Endothelial cell of umbilical vein (primary cell): ENCODE results near the gene ZBTB25. TPM values are rescaled to one million over a fixed set of nuclear protein-coding genes. Genes with fewer than 3 reads are reported as not detected.

Experiments used
- BruUV-seq: library from RNA; stranded (reverse); fragments of 400-500 nt; replicated peaks from 2 replicates; lab custom pipeline; 2021; lab: Mats Ljungman, UMichigan
- CTCF ChIA-PET: fragments of 300-600, 350-600 bp; sonication (Branson Sonifier 250); formaldehyde crosslinking; loops from one replicate; lab custom pipeline; 2021; ENCODE audit warnings: antibody characterized with exemption, inconsistent platforms; lab: Charles Lee
- POLR2A ChIA-PET: fragments of 300-600, 350-600 bp; sonication (Branson Sonifier 250); formaldehyde crosslinking; loops from one replicate; lab custom pipeline; 2021; ENCODE audit warnings: antibody characterized with exemption, inconsistent platforms; lab: Charles Lee
- DNase-seq: peaks from one replicate; pipeline ENCODE4 v3.0.0-alpha.2; 2011; ENCODE audit warnings: low read depth, low spot score
- FAIRE-seq: peaks from 2 replicates; lab custom pipeline; 2011; peaks lifted over from hg19 to GRCh38; lab: Jason Lieb, UNC
- H2AFZ ChIP-seq: 2 replicates; pipeline ENCODE4 v1.6.0; 2012; ENCODE audit warnings: low read depth, low read length, control low read depth, inconsistent platforms
- H3K27ac ChIP-seq: 2 replicates; pipeline ENCODE4 v1.5.1; 2011; ENCODE audit warnings: low read depth, mild to moderate bottlenecking, control low read depth, low read length, moderate library complexity; ENCODE audit not compliant: insufficient read depth
- H3K27me3 ChIP-seq, 2 experiments: 2 replicates each; pipeline versions ENCODE4 v1.6.0 to v1.6.1; 2011; ENCODE audit warnings: low read length in 2 of 2, mixed read lengths in 1 of 2; ENCODE audit not compliant: control insufficient read depth in 2 of 2, insufficient read depth in 2 of 2
- H3K36me3 ChIP-seq, 2 experiments: 2 replicates in 1 of 2; 3 replicates in 1 of 2; pipeline ENCODE4 v1.5.1; 2011; ENCODE audit warnings: low read length in 2 of 2, mild to moderate bottlenecking in 1 of 2, moderate library complexity in 1 of 2; ENCODE audit not compliant: control insufficient read depth in 2 of 2, insufficient read depth in 2 of 2; ENCODE audit errors: extremely low read depth in 1 of 2
- H3K4me1 ChIP-seq: 3 replicates; pipeline ENCODE4 v1.5.1; 2011; ENCODE audit warnings: mild to moderate bottlenecking, low read length; ENCODE audit not compliant: control insufficient read depth, insufficient read depth; ENCODE audit errors: extremely low read depth
- H3K4me2 ChIP-seq: 2 replicates; pipeline ENCODE4 v1.6.1; 2011; ENCODE audit warnings: low read length, control low read depth, mixed read lengths; ENCODE audit not compliant: insufficient read depth
- H3K4me3 ChIP-seq, 3 experiments: fragments of 200-600 bp in 1 of 3; sonication (generic), shearing (Covaris generic) in 1 of 3; replicated peaks in 1 of 3; 2 replicates each; pipeline ENCODE4 v1.5.1; 2011 to 2016; ENCODE audit warnings: control low read depth in 3 of 3, low read length in 3 of 3, mild to moderate bottlenecking in 2 of 3, inconsistent platforms in 1 of 3, low read depth in 1 of 3, moderate library complexity in 1 of 3; ENCODE audit not compliant: insufficient read depth in 1 of 3
- H3K79me2 ChIP-seq: 2 replicates; pipeline ENCODE4 v1.6.0; 2012; ENCODE audit warnings: low read length, inconsistent platforms; ENCODE audit not compliant: control insufficient read depth, insufficient read depth
- H3K9ac ChIP-seq: replicated peaks from 2 replicates; pipeline ENCODE3; 2011; ENCODE audit warnings: low read length, control low read depth; ENCODE audit not compliant: insufficient read depth; ENCODE audit errors: extremely low read depth
- H3K9me1 ChIP-seq: replicated peaks from 3 replicates; pipeline ENCODE4 v1.6.0; 2011; ENCODE audit warnings: mild to moderate bottlenecking, low read length; ENCODE audit not compliant: control insufficient read depth, insufficient read depth; ENCODE audit errors: extremely low read depth
- H3K9me3 ChIP-seq: replicated peaks from 2 replicates; pipeline ENCODE4 v1.5.1; 2012; ENCODE audit warnings: low read length, inconsistent platforms; ENCODE audit not compliant: control insufficient read depth, insufficient read depth
- H4K20me1 ChIP-seq: replicated peaks from 2 replicates; pipeline ENCODE3; 2011; ENCODE audit warnings: mild to moderate bottlenecking, low read length; ENCODE audit not compliant: control insufficient read depth, insufficient read depth; ENCODE audit errors: extremely low read depth
- EZH2 ChIP-seq: IDR thresholded peaks from 2 replicates; pipeline ENCODE4 v1.6.1; 2012; ENCODE audit warnings: borderline replicate concordance, low read depth, mild to moderate bottlenecking, moderate library complexity, low read length, inconsistent platforms; ENCODE audit not compliant: severe bottlenecking
- FOS ChIP-seq: IDR thresholded peaks from 2 replicates; pipeline ENCODE4 v1.6.1; 2011; ENCODE audit warnings: mild to moderate bottlenecking, low read length, moderate library complexity, borderline replicate concordance; ENCODE audit not compliant: insufficient read depth
- GATA2 ChIP-seq: IDR thresholded peaks from 2 replicates; pipeline ENCODE4 v1.7.0; 2011; ENCODE audit warnings: low read depth, mild to moderate bottlenecking, moderate library complexity, mixed read lengths, low read length; ENCODE audit not compliant: insufficient read length, insufficient read depth
- JUN ChIP-seq: IDR thresholded peaks from 2 replicates; pipeline ENCODE4 v1.6.1; 2011; ENCODE audit warnings: borderline replicate concordance, low read depth; ENCODE audit not compliant: insufficient read length, insufficient read depth
- MAX ChIP-seq: IDR thresholded peaks from 2 replicates; pipeline ENCODE4 v1.6.1; 2011; ENCODE audit not compliant: insufficient read depth, insufficient read length
- MYC ChIP-seq: IDR thresholded peaks from one replicate; pipeline ENCODE4 v1.6.1; 2011; ENCODE audit warnings: mild to moderate bottlenecking, low read depth, low read length
- POLR2A ChIP-seq: IDR thresholded peaks from 2 replicates; pipeline ENCODE4 v1.6.1; 2012; ENCODE audit warnings: low read depth, mild to moderate bottlenecking, control low read depth, low read length
- POLR2AphosphoS5 ChIP-seq: IDR thresholded peaks from 2 replicates; pipeline ENCODE4 v1.6.1; 2012; ENCODE audit warnings: low read depth, mild to moderate bottlenecking, control low read depth, low read length, moderate library complexity; ENCODE audit not compliant: insufficient read depth
- dilution Hi-C: fragments of 300-500 bp; cut with MboI; formaldehyde crosslinking; loops from one replicate; pipeline ENCODE4 v1.15.0; 2019; ENCODE audit warnings: low sequenced_read_pairs; ENCODE audit not compliant: extremely low pct_ligation_motif_present
- intact Hi-C: fragments of 100-400 bp; cut with micrococcal nuclease; formaldehyde crosslinking; loops from one replicate; pipeline ENCODE4 v1.10.0; 2022
- polyA plus RNA-seq, 4 experiments: library from polyadenylated mRNA; depleted of rRNA in 3 of 4; stranded (reverse) in 3 of 4; unstranded in 1 of 4; fragments of >200 nt; gene quantifications; 2 replicates each; pipeline versions ENCODE4 v1.2.1 to v1.2.3, GENCODE V29; 2011 to 2012; ENCODE audit warnings: missing spikeins in 1 of 4
- total RNA-seq: library from RNA; stranded (reverse); gene quantifications from 2 replicates; pipeline ENCODE4 v1.2.3, GENCODE V29; 2021
- TF ChIP-seq, protein P1 (sequence below), 2 donors: IDR thresholded peaks; 1 replicate in 1 of 2; 2 replicates in 1 of 2; pipeline ENCODE4 v1.5.1; 2011; ENCODE audit warnings: low read length in 2 of 2, mild to moderate bottlenecking in 2 of 2, moderate library complexity in 2 of 2, control low read depth in 1 of 2, inconsistent platforms in 1 of 2, low read depth in 1 of 2; ENCODE audit not compliant: insufficient read depth in 1 of 2; ENCODE audit errors: extremely low read depth in 1 of 2

Gene ZBTB25
- total and polyA plus RNA-seq, 2 donors (not counting 3 experiments of a cell fraction or from before 2014, with no cell fraction given), result 3.2 to 7.7 TPM

GRCh38 chr14:64419003-64419402 lies 84.6 kb downstream of the ZBTB25 start:
- no peak for FAIRE-seq
- Histone ChIP-seq H3K27me3 (no peaks in the 10 kb centered on the region), H3K79me2 (no peaks in the 10 kb centered on the region), H3K4me3 (no peak overlapping the region), H2AFZ (no peak overlapping the region), H3K9ac (no peak overlapping the region), H3K4me1 (no peaks in the 10 kb centered on the region), H3K4me2 (no peak overlapping the region), H3K9me3 (no peaks in the 10 kb centered on the region), H3K9me1 (no peaks in the 10 kb centered on the region), H3K27ac (no peak overlapping the region), H4K20me1 (no peaks in the 10 kb centered on the region), H3K36me3 (peaks cover 7 to 16% of the 10 kb centered on the region in 2 experiments)
- DNase-seq, result no peak
- dilution Hi-C loops, result no loop called here
- ChIA-PET CTCF (interaction anchor here (1.6 to 3.9 kb wide), 2 partner anchors 11 to 17 kb away, joined by 5 to 25 read pairs; no protein-coding TSS in a partner anchor), POLR2A (no interaction called here)
- no TSS peak for BruUV-seq
- intact Hi-C loops, result no loop called here
- TF ChIP-seq POLR2A (no peak), EZH2 (no peak), GATA2 (no peak), JUN (no peak), POLR2AphosphoS5 (no peak), FOS (no peak), MYC (no peak), MAX (no peak)
- TF ChIP-seq, protein P1, sequence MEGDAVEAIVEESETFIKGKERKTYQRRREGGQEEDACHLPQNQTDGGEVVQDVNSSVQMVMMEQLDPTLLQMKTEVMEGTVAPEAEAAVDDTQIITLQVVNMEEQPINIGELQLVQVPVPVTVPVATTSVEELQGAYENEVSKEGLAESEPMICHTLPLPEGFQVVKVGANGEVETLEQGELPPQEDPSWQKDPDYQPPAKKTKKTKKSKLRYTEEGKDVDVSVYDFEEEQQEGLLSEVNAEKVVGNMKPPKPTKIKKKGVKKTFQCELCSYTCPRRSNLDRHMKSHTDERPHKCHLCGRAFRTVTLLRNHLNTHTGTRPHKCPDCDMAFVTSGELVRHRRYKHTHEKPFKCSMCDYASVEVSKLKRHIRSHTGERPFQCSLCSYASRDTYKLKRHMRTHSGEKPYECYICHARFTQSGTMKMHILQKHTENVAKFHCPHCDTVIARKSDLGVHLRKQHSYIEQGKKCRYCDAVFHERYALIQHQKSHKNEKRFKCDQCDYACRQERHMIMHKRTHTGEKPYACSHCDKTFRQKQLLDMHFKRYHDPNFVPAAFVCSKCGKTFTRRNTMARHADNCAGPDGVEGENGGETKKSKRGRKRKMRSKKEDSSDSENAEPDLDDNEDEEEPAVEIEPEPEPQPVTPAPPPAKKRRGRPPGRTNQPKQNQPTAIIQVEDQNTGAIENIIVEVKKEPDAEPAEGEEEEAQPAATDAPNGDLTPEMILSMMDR (IDR thresholded peaks at IDR 0.05; ENCODE audit: extremely low read depth in 1 of 2, insufficient read depth in 1 of 2, low read depth in 1 of 2, low read length in 2 of 2), result no peak
